A673 (cell line): ENCODE measurements around the gene KCNQ1.

Experiments used
- EZH2 ChIP-seq: fragments of 200-600 bp; sonication (generic); IDR thresholded peaks from 2 replicates; pipeline ENCODE4 v1.6.1; 2017; ENCODE audit warnings: borderline replicate concordance, low read depth, mild to moderate bottlenecking, mixed read lengths, antibody characterized with exemption, low read length; ENCODE audit not compliant: poor library complexity, severe bottlenecking
- TF ChIP-seq, protein P1 (sequence below): fragments of 300-800, 200-600 bp; sonication (generic); conservative IDR thresholded peaks from 2 replicates; pipeline ENCODE4 v1.5.1; 2017; ENCODE audit warnings: low read depth, mild to moderate bottlenecking, antibody characterized with exemption, low read length, moderate library complexity, mixed read lengths

DNA sequence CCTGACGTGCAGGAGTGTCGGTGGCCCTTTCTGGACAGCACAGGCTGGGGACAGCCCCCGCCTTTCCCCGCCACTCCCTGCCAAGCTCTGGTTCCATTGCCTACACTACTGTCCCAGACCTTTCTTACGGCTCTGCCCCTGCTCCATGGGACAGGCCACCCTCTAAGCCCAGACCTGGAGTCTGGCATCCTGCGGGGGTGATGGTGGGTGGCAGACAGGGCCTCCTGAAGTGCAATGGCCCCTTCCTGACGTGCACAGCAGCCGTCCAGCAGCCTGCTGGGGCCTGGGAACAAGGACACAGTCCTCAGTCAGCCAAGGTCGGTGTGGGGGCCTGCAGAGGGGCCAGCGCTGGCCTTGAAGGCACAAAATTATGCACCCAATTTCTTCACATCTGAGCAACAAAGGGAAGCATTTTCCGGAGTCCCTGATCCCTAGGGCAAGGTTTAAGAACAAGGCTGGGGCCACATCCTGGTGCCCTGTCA is 334.7 kb downstream of the KCNQ1 start:
- TF ChIP-seq, protein P1, sequence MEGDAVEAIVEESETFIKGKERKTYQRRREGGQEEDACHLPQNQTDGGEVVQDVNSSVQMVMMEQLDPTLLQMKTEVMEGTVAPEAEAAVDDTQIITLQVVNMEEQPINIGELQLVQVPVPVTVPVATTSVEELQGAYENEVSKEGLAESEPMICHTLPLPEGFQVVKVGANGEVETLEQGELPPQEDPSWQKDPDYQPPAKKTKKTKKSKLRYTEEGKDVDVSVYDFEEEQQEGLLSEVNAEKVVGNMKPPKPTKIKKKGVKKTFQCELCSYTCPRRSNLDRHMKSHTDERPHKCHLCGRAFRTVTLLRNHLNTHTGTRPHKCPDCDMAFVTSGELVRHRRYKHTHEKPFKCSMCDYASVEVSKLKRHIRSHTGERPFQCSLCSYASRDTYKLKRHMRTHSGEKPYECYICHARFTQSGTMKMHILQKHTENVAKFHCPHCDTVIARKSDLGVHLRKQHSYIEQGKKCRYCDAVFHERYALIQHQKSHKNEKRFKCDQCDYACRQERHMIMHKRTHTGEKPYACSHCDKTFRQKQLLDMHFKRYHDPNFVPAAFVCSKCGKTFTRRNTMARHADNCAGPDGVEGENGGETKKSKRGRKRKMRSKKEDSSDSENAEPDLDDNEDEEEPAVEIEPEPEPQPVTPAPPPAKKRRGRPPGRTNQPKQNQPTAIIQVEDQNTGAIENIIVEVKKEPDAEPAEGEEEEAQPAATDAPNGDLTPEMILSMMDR: no peak
- TF ChIP-seq EZH2: no peak
